ENCODE measurements around the gene CHI3L2. TPM values are rescaled to one million over a fixed set of nuclear protein-coding genes. Genes with fewer than 3 reads are reported as not detected.

CHI3L2 gene
- total and polyA plus RNA-seq, 10 of the 15 experiments (the other 5 are each of a cell fraction or from before 2014, with no cell fraction given), result 37.1 to 508 (median 98.3) TPM

- no peak for TF ChIP-seq CUX1 (IDR thresholded peaks at IDR 0.05; ENCODE audit: insufficient replicate concordance, low read depth, low read length)
- TF ChIP-seq E4F1 (IDR thresholded peaks at IDR 0.05; ENCODE audit: borderline replicate concordance, partially characterized antibody), result no peak
- no peak for TF ChIP-seq SP1 (IDR thresholded peaks at IDR 0.05; ENCODE audit: low read depth, low read length)
- TF ChIP-seq SMAD5 (IDR thresholded peaks at IDR 0.05; ENCODE audit: low read depth), result 0 out of 2 replicates have a peak, but pooled peaks have one; percentile 11
- TF ChIP-seq CTCF (IDR thresholded peaks at IDR 0.05 in 2 of 3, conservative IDR thresholded peaks at IDR 0.05 in 1 of 3; ENCODE audit: control insufficient read depth in 2 of 3, extremely low read depth in 1 of 3, insufficient read depth in 1 of 3, low read depth in 3 of 3, low read length in 3 of 3), result peak; percentile 54 to 65 (median 55)
- TF ChIP-seq SKIL (IDR thresholded peaks at IDR 0.05; ENCODE audit: low read depth, poor library complexity, severe bottlenecking), result no peak
- TF ChIP-seq PRDM15 (CRISPR knock-in tag; IDR thresholded peaks at IDR 0.05), result no peak
- TF ChIP-seq CREB1 (IDR thresholded peaks at IDR 0.05; ENCODE audit: low read depth), result no peak
- no peak for TF ChIP-seq POU2F2 (IDR thresholded peaks at IDR 0.05; ENCODE audit: borderline replicate concordance, low read depth, low read length)
- no peak for TF ChIP-seq TCF7 (IDR thresholded peaks at IDR 0.05; ENCODE audit: borderline replicate concordance)
Measured at GRCh38 chr1:111197598-111198284, 29.8 kb upstream of the CHI3L2 start (continued).

Measured in GM12878 (cell line).